ENCODE results near the gene SPINK8. TPM values are rescaled to one million over a fixed set of nuclear protein-coding genes. Genes with fewer than 3 reads are reported as not detected.

The SPINK8 gene
- total RNA-seq, 1 experiment from 2014 or later = not detected

DNA sequence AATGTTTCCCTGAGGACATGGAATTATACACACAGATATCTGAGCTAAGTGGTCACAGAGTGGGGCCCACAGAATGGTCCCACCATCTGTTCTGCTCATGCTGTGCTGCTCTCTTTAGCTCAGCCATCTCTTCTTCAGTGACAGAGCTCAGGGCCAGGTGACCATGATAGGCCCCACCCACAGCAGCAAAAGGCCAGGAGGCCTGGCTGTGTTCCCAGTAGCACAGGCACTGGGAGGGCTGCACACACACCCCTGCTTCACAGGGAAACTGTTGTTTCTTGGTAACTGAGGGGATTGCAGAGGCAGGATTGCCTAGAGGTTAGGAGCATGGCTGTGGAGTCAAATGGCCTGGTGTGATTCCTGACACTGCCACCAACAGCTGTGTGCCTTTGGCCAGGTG lies 33.7 kb upstream of the SPINK8 start:
- H3K9me3 ChIP-seq (ENCODE audit: low read length) = 0 out of 2 replicates have a peak, but pooled peaks cover under 1% of the 10 kb centered on the region
- no peak overlapping the region for H3K4me3 ChIP-seq (ENCODE audit: low read length)
- POLR2A ChIA-PET (ENCODE audit: unreplicated experiment) = no interaction called here
- H3K36me3 ChIP-seq (ENCODE audit: low read depth, low read length) = no peaks in the 10 kb centered on the region
- no peak overlapping the region for H3K9ac ChIP-seq (ENCODE audit: low read length)
- H4K20me1 ChIP-seq (ENCODE audit: low read length) = no peaks in the 10 kb centered on the region
- no peak overlapping the region for H3K27ac ChIP-seq (ENCODE audit: low read length)
- no peaks in the 10 kb centered on the region for H3F3A ChIP-seq (ENCODE audit: low read length, unreplicated experiment)
- CTCF ChIA-PET = interaction anchor here (0.7 kb wide), 1 partner anchor 69 kb away, joined by 3 read pairs; no protein-coding TSS in a partner anchor
- H3K4me2 ChIP-seq (ENCODE audit: low read length) = no peak overlapping the region
- H3K4me1 ChIP-seq (ENCODE audit: insufficient read depth, low read length) = no peaks in the 10 kb centered on the region
- intact Hi-C loops (cut with micrococcal nuclease) = no loop called here
- no peaks in the 10 kb centered on the region for H3K9me2 ChIP-seq (replicated peaks; ENCODE audit: low read length)
- no peak overlapping the region for H2AFZ ChIP-seq (ENCODE audit: low read length)
- TF ChIP-seq EZH2 (IDR thresholded peaks at IDR 0.05; ENCODE audit: low read length, unreplicated experiment) (no peak), EZH2phosphoT487 (IDR thresholded peaks at IDR 0.05; ENCODE audit: borderline replicate concordance, low read length) (no peak)
- TF ChIP-seq, protein P1, sequence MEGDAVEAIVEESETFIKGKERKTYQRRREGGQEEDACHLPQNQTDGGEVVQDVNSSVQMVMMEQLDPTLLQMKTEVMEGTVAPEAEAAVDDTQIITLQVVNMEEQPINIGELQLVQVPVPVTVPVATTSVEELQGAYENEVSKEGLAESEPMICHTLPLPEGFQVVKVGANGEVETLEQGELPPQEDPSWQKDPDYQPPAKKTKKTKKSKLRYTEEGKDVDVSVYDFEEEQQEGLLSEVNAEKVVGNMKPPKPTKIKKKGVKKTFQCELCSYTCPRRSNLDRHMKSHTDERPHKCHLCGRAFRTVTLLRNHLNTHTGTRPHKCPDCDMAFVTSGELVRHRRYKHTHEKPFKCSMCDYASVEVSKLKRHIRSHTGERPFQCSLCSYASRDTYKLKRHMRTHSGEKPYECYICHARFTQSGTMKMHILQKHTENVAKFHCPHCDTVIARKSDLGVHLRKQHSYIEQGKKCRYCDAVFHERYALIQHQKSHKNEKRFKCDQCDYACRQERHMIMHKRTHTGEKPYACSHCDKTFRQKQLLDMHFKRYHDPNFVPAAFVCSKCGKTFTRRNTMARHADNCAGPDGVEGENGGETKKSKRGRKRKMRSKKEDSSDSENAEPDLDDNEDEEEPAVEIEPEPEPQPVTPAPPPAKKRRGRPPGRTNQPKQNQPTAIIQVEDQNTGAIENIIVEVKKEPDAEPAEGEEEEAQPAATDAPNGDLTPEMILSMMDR (conservative IDR thresholded peaks at IDR 0.05; ENCODE audit: low read depth, low read length) = no peak
- H3K27me3 ChIP-seq (ENCODE audit: low read length) = no peaks in the 10 kb centered on the region
- ATAC-seq (no peak), DNase-seq (no peak)
- no TSS peak for BruUV-seq (replicated peaks)
- H3K79me2 ChIP-seq (ENCODE audit: low read length) = no peaks in the 10 kb centered on the region

DNA sequence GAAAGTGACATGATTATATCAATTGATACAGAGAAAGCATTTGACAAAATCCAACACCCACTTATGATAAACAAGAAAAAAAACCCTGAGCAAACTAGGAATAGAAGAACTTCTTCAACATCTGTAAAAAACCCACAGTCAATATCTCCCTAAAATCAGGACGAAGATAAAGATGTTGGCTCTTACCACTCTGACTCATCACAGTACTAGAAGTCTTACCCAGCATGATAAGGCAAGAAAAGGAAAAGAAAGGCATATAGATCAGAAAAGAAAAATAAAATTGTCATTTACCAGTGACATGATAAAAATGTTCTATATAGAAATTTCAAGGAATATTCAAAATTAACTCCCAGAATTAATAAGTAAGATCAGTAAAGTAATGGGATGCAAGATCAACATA lies 31.4 kb upstream of the SPINK8 start:
- Histone ChIP-seq H3K27me3 (ENCODE audit: low read length) (no peaks in the 10 kb centered on the region), H3K9ac (ENCODE audit: low read length) (no peak overlapping the region), H3K27ac (ENCODE audit: low read length) (no peak overlapping the region), H4K20me1 (ENCODE audit: low read length) (no peaks in the 10 kb centered on the region), H2AFZ (ENCODE audit: low read length) (no peak overlapping the region), H3K79me2 (ENCODE audit: low read length) (no peaks in the 10 kb centered on the region), H3K4me2 (ENCODE audit: low read length) (no peak overlapping the region), H3F3A (ENCODE audit: low read length, unreplicated experiment) (no peaks in the 10 kb centered on the region), H3K36me3 (ENCODE audit: low read depth, low read length) (no peaks in the 10 kb centered on the region), H3K4me1 (ENCODE audit: insufficient read depth, low read length) (no peaks in the 10 kb centered on the region), H3K9me3 (ENCODE audit: low read length) (0 out of 2 replicates have a peak, but pooled peaks cover 3% of the 10 kb centered on the region), H3K4me3 (ENCODE audit: low read length) (no peak overlapping the region), H3K9me2 (replicated peaks; ENCODE audit: low read length) (no peaks in the 10 kb centered on the region)
- no peak for DNase-seq
- BruUV-seq (replicated peaks) = no TSS peak
- ATAC-seq = no peak
- ChIA-PET POLR2A (ENCODE audit: unreplicated experiment) (no interaction called here), CTCF (no interaction called here)
- intact Hi-C loops (cut with micrococcal nuclease) = no loop called here
- TF ChIP-seq, protein P1 (conservative IDR thresholded peaks at IDR 0.05; ENCODE audit: low read depth, low read length) = no peak
- TF ChIP-seq EZH2phosphoT487 (IDR thresholded peaks at IDR 0.05; ENCODE audit: borderline replicate concordance, low read length) (no peak), EZH2 (IDR thresholded peaks at IDR 0.05; ENCODE audit: low read length, unreplicated experiment) (no peak)

DNA sequence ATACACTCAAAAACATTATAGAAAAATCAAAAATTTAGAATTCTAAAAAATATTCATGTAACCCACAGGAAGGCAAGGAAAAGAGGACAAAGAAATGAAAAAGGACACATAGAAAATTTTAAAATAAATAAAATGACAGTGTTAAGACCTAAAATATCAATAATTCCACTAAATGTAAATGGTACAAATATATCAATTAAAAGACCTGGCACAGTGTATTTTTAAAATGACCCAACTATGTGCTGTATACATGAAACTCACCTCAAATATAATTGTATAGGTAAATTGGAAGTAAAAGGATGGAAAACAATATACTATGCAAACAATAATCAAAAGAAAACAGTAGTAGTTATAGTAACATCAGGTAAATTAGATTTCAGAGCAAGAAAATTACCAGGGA lies 28.5 kb upstream of the SPINK8 start:
- Histone ChIP-seq H3K4me1 (ENCODE audit: insufficient read depth, low read length) (no peaks in the 10 kb centered on the region), H3K4me3 (ENCODE audit: low read length) (no peak overlapping the region), H3K79me2 (ENCODE audit: low read length) (no peaks in the 10 kb centered on the region), H3K9ac (ENCODE audit: low read length) (no peak overlapping the region), H3K36me3 (ENCODE audit: low read depth, low read length) (no peaks in the 10 kb centered on the region), H4K20me1 (ENCODE audit: low read length) (no peaks in the 10 kb centered on the region), H3K27ac (ENCODE audit: low read length) (no peak overlapping the region), H3F3A (ENCODE audit: low read length, unreplicated experiment) (no peaks in the 10 kb centered on the region), H3K4me2 (ENCODE audit: low read length) (no peak overlapping the region), H3K9me2 (replicated peaks; ENCODE audit: low read length) (no peaks in the 10 kb centered on the region), H3K9me3 (ENCODE audit: low read length) (0 out of 2 replicates have a peak, but pooled peaks cover 3% of the 10 kb centered on the region), H3K27me3 (ENCODE audit: low read length) (no peaks in the 10 kb centered on the region), H2AFZ (ENCODE audit: low read length) (no peak overlapping the region)
- TF ChIP-seq EZH2 (IDR thresholded peaks at IDR 0.05; ENCODE audit: low read length, unreplicated experiment) (no peak), EZH2phosphoT487 (IDR thresholded peaks at IDR 0.05; ENCODE audit: borderline replicate concordance, low read length) (no peak)
- TF ChIP-seq, protein P1 (conservative IDR thresholded peaks at IDR 0.05; ENCODE audit: low read depth, low read length) = no peak
- intact Hi-C loops (cut with micrococcal nuclease) = no loop called here
- CTCF ChIA-PET = no interaction called here
- ATAC-seq (no peak), DNase-seq (no peak)
- POLR2A ChIA-PET (ENCODE audit: unreplicated experiment) = no interaction called here
- no TSS peak for BruUV-seq (replicated peaks)
